ENCODE measurements around the gene RABGAP1L.
"Not testable (repeated sequence)": the region's sequence is repeated elsewhere in the genome, so short reads cannot be mapped to it uniquely, and the experiment has no call there.

RABGAP1L gene

DNA sequence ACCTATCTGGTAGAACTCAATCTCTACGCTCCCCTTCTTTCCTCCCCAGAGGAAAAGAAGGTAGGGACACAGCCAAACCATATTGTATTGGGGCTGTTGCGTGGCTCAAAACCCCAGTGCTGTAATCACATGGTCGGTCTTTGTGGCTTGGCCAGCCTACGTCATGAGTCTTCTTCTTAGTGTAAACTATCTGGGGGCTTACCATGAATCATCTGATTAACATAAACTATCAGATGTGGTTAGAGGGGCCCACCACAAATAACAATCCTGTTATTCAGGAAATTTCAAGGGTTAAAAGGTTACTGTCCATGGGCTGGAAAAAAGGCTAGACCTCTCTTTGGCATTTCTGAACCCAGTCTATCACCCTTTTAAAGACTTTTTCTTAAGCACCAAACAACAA, 238.9 kb downstream of the RABGAP1L start:
- DNase-seq, result no peak

- no peak for DNase-seq
These were observed 239.9 kb downstream of the RABGAP1L start for GRCh38 chr1:174399211-174399610.

- DNase-seq, result no peak
These were observed 241.8 kb downstream of the RABGAP1L start for GRCh38 chr1:174401075-174401474.

DNA sequence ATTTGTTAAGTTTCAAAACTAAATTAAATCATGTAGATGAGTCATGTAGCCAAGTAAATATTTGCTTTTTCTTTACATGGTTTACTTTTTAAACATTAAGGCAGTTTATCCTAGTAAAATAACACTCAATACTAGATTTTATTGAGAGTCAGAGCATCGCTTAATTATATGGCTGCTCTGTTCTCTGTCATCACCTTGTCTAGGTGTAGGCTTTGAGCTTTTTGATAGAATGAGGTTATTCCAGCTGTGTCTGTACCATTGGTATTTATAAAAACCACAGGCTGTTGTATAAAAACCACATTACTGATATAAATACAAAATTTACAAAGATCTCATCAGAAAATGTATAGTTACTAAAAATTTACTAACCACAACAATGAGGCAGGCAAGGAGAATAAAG, 245.9 kb downstream of the RABGAP1L start:
- DNase-seq, result no peak

- no peak for DNase-seq
These were observed 247.1 kb downstream of the RABGAP1L start for GRCh38 chr1:174406421-174406820.

- DNase-seq, result no peak
These were observed 248.3 kb downstream of the RABGAP1L start for GRCh38 chr1:174407665-174408064.

DNA sequence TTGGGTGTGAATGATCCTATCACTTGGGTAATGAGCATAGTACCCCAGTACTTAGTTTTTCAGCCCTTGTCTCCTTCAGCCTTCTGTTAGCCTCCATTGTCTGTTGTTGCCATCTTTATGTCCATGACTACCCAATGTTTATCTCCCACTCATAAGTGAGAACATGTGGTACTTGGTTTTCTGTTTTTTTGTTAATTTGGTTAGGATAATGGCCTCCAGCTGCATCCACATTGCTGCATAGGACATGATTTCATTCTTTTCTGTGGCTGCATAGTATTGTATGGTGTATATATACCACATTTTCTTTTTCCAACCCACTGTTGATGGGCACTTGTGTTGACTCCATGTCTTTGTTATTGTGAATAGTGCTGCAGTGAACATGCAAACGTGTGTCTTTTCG, 248.8 kb downstream of the RABGAP1L start:
- no peak for DNase-seq

DNA sequence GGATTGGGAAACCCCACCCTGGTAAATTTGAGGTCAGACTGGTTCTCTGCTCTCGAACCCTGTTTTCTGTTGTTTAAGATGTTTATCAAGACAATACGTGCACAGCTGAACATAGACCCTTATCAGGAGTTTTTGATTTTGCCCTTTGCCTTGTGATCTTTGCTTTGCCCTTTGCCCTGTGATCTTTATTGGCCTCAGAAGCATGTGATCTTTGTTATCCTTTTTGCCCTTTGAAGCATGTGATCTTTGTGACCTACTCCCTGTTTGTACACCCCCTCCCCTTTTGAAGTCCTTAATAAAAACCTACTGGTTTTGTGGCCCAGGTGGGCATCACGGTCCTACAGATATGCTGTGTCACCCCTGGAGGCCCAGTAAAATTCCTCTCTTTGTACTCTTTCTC, 250.5 kb downstream of the RABGAP1L start:
- DNase-seq, result not testable (repeated sequence)

DNA sequence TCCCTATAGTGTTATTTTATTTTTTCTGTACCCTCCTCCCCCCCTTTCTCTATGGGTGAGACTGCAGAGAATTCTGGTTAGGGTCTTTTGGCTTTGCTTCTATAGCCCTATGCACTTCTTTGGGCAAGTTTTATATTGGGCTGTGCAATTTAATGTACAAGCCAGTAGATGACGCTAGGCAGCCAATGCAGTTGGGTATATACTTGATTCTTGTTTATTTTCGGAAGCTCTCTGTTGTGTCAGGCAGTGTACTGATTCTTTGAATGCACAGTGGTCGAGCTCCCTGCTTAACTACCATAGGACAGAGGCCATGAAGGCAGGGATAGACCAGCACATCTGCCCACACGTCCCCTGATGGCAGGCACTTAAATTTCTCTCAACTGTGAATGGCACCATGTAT, 254.3 kb downstream of the RABGAP1L start:
- no peak for DNase-seq

DNA sequence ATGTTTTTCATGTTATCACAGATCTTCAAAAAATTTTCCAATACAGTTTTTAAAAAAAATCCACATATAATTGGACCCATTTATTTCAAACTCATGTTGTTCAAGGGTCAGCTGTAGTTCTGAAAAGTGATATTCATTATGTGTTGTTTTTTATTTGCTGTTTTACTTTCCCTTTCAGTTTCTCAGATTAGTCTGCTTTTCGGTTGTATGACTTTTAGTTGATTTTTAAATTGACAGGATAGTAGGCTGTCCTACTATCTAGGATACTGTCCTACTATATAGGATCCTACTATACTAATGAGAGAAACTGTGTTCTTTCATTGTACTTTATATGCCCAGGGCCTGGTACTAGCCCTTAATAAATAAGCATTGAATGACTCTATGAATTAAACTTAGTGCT, 254.9 kb downstream of the RABGAP1L start:
- no peak for DNase-seq

DNA sequence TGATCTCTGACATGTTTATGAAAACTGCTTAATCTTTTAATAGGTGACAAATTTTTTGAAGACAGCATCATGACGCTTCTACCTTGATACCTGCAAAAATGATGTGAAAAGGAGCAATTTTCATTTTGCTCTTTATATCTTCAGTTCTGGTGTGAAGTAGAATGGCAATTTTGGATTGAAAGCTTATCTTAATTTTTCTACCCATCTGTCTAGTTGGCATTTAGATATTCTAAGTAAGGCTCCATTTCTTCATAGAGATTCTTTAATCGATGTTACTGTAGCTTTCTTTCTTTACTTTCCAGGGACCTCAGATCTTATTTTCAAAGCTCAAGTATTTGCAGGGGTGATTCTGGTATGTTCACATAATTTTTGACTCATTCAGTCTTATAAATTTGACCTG, 256.2 kb downstream of the RABGAP1L start:
- DNase-seq, result no peak

GRCh38 chr1:174417921-174418320, 258.6 kb downstream of the RABGAP1L start:
- DNase-seq, result no peak

GRCh38 chr1:174425121-174425520, 265.8 kb downstream of the RABGAP1L start:
- DNase-seq, result no peak

DNA sequence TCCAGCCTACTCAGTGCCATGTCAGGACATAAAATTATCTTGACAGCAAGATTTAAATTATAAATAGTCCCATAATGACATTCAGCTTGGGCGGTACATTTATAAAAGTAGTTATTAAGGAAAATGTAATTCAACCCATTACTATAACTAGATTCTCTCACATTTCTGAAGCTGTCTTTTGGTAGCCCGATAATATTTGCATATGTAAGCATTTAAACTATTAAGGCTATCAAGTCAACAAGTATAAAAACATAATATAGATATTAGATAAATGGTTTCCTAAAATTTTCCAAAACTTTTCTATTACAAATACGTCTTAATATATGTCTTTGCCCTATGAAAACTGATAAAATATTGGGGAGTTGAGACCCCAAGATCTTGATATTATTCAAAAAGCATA, 266.8 kb downstream of the RABGAP1L start:
- no peak for DNase-seq

GRCh38 chr1:174428033-174428432, 268.7 kb downstream of the RABGAP1L start:
- DNase-seq, result no peak

DNA sequence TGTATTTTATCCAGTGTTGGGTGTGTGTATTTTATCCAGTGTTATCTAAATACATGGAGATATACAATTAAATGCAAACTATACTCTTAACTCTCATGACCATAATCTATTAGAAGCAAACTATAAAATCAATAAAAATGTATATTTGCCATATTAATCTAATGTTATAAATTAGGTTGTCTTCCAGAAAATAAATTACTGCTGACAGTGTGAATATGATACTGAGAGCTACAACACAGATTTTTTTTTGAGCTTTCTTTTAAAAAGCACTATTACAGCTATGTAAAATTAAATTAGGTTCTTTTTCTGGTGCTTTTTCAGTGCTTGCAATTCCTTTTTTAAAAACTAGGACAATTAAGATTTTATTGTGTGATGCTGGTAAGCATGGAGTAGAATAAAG, 269.4 kb downstream of the RABGAP1L start:
- no peak for DNase-seq

GRCh38 chr1:174433451-174433850, 274.1 kb downstream of the RABGAP1L start:
- DNase-seq, result no peak

GRCh38 chr1:174445351-174445750, 286.0 kb downstream of the RABGAP1L start:
- DNase-seq, result no peak

DNA sequence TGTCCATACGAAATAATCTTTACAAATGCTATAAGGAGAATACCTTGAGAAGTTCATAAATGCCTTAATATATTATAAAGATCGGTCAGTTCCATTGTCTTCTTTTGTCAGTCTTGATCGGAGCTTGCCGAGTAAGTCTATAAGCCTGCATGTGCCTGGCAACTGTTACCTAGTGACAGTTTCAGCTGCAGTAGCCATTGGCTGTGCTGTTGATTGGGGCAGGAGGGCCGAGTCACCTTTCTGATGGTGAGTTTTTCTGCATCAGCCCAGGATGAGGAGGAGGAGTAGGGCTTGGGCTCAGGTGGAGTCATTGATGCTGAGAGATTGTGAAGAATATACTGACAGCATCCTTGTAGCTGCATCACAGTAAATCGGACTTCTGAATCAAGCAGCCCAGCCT, 286.5 kb downstream of the RABGAP1L start:
- no peak for DNase-seq

- DNase-seq, result no peak
These were observed 288.7 kb downstream of the RABGAP1L start, which contains the start of gene GPR52 for GRCh38 chr1:174447866-174448530. TSS of gene GPR52 (plus strand) at chr1:174447964. CDS start at chr1:174448112, 148 bp downstream.

GRCh38 chr1:174448531-174448883, 289.2 kb downstream of the RABGAP1L start:
- no peak for DNase-seq

GRCh38 chr1:174448974-174449373, 289.7 kb downstream of the RABGAP1L start:
- DNase-seq, result no peak

- DNase-seq, result no peak
These were observed 292.1 kb downstream of the RABGAP1L start for GRCh38 chr1:174451408-174451807.

GRCh38 chr1:174465855-174466254, 306.5 kb downstream of the RABGAP1L start:
- no peak for DNase-seq

DNA sequence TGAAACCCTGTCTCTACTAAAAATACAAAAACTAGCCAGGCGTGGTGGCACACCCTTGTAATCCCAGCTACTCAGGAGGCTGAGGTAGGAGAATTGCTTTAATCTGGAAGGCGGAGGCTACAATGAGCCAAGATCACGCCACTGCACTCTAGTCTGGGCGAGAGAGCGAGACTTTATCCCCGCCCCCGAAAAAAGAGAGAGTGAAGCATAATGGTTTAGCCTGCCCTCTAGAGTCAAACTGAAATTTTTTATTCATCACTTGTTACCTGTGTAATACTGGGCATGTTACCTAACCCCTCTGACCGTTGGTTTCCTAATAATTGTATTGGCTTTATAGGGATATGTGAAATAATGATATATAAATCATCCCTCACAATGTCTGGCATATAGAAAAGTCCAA, 307.3 kb downstream of the RABGAP1L start:
- DNase-seq, result no peak

DNA sequence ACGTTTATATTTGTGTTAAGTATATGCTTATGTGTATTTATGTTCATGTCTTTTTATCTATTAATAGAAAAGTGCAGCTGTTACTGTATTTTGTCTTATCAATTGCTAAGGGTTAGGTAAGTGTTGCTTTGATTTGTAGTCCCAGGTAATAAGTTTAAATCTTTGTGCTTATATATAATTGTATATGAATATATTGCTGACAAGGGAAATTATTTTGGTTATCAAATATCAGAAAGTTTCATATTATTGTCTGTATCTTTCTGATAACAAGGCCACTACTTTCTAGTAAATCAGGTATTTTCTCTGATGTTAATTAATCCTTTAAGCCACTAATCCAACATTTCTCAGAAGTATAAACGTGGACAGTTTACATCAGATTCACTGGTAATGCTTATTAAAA, 309.7 kb downstream of the RABGAP1L start:
- DNase-seq, result no peak

Data from stimulated activated CD4-positive, alpha-beta T cell treated with anti-CD3 and anti-CD28 coated beads, Interleukin-15, amount 100 ng/mL, for 24 hours (primary cell).